Measurements from ENCODE around the gene TM2D3.

The TM2D3 gene

DNA sequence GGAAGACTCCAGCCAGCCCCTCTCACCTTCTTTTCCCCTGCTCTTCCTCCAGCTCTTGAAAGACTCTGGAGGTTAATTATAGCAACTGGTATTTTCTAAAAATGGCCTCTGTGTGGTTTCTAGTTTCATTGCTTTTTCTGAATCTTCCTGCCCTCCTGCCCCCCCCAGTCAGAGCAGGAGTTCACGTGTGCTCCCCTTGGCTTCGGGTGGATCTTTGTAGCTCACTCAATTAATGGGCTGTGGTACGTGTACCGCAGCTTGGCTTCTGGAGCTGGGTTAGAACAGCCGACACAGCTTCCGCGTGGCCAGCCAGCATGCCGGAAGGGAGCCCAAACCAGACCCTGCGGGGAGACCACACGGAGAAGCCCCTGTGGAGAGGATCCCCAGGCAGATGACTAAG lies 31.5 kb downstream of the TM2D3 start:
- DNase-seq, result no peak

DNA sequence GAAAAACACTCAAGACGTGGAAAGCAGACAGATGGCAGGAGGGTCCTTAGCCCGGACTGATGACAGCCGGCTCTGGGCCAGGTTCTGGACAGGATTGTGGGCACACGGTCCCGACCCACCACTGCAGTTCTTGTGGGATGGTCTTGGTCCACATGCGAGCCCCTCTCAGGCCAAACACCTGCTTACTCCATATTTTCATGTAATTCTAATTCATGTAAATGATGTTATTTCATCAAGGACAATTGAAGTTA lies 32.6 kb downstream of the TM2D3 start:
- DNase-seq, result no peak

GRCh38 chr15:101618851-101619614 lies 33.1 kb downstream of the TM2D3 start:
- DNase-seq, result no peak

- no peak for DNase-seq
These were observed 34.1 kb downstream of the TM2D3 start for GRCh38 chr15:101618076-101618475.

GRCh38 chr15:101617390-101617965 lies 34.7 kb downstream of the TM2D3 start:
- no peak for DNase-seq

DNA sequence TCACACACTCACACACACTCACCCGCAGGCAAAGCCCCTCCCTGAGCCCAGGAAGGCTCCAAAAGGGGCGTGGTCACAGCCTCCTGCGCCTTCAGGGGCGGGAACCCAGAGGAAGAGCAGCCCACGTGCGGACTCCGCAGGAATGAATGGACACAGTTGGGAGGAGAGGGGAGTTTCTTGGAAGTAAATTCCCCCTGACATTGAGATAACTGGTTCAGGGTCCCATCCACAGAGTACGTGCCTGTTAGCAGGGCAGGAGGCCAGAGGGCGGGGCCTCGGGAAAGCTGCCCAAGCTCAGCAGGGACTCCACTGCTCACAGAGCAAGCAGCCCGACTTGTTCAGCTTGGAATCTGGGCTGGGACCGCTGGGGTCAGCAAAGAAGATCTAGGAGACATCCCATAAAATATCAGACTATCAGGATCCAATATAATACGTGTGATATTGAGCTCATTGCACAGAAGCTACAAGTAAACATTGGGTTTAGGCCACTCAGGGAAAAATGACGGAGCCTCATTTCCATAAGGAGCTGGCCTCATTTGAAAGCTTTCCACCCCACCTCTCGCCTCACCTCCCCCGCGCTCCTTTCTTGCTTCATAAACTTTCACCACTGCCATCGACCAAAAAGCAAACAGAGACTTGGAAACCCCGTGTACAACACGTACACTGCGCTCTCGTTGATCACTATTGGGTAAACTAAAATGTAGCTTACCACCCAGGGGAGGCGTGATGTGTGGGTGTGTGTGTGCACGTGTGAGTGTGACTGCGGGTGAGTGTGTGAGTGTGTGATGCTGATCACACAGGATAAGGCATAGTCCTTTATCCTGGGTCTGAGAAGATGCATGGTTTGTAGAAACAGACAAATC lies 36.0 kb downstream of the TM2D3 start:
- no peak for DNase-seq

- DNase-seq, result no peak
These were observed 36.7 kb downstream of the TM2D3 start for GRCh38 chr15:101615414-101615985.

DNA sequence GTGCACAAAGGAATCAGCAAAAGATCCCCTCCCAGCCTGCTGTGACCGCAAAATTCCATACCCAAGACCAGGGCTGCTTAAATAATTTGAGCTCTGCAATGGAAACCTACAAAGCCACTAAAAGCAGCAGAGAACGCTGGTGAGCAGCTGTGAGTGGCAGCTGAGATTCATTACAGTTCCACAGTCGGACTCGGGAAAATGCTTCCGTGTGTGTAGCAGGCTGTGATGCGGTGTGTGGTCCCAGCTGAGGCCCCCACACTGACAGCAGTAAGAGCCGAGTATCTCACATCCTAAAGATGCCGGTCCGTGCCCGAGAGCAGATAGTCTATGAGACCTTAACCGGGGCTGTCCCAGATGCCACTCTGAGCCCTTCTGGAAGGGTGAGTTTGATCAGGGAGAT lies 37.4 kb downstream of the TM2D3 start:
- DNase-seq, result no peak

GRCh38 chr15:101614001-101614585 lies 38.1 kb downstream of the TM2D3 start:
- no peak for DNase-seq

GRCh38 chr15:101613130-101614000 lies 38.8 kb downstream of the TM2D3 start:
- no peak for DNase-seq

GRCh38 chr15:101612676-101613075 lies 39.5 kb downstream of the TM2D3 start:
- no peak for DNase-seq

DNA sequence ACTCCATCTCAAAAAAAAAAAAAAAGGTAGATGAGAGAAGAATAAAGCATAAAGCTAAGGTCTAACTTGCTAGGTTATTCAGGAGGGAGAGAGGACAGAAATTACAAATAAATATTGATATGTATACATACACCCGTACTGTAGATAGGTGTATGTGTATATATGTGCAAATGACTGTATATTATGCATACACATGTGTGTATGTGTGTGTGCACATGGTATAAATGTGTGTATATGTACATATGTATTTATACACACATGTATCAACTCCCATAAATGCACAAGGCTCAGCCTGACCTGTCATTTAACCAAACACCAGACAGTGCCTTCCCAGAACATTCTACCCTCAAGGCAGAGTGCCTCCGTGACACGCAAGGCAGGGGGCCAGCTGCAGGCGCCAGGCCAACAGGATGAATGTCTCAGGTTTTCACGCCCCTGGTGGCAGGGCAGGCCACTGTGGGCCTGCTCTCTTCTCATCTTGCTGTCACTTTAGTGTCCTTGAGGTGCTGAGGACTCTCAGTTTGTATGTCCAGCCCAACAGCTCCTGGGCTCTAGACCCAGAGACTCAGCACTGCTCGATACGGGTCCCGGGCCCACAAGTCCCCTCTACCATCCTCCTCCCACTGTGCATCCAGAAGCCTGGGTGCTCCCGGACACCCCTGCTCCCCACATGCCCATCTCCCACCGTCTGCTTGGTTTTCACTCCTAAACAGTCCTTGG lies 40.4 kb downstream of the TM2D3 start:
- no peak for DNase-seq

DNA sequence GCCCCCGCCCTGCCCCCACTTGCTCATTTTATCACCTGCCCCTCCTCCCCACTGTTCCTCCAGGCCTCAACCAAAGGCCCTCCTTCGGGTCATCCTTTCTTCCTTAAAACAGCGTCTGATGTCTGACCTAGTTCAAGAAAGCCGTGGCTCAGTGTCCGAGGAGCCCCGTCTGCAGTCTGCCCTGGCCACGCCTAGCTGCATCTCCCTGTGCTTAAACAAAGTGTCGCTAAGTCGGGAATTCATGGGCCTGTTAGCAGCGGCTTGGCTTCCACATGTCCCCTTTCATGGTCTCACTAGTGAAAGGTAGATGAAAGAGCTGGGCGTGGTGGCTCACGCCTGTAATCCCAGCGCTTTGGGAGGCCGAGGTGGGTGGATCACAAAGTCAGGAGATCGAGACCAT lies 41.2 kb downstream of the TM2D3 start:
- DNase-seq, result no peak

GRCh38 chr15:101610611-101611000 lies 41.6 kb downstream of the TM2D3 start:
- no peak for DNase-seq

GRCh38 chr15:101609742-101610610 lies 42.2 kb downstream of the TM2D3 start:
- no peak for DNase-seq

- DNase-seq, result no peak
These were observed 44.0 kb downstream of the TM2D3 start for GRCh38 chr15:101608201-101608600.

DNA sequence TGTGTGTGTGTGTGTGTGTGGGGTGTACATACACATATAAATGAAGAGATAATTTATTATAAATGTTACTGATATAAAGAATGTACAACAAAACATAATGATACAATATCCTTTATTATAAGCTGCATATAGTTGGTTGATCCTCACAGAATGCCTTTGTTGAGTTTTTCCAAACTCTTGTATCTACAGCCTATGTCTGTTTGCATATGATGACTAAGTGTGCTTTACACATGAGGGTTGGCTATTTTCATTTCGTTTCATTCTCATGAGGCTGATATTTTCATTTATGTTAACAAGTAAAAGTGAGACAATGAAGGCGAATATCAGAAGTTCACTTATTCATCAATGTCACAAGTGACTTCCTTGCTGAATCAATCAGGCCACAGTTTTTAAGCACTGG lies 45.1 kb downstream of the TM2D3 start:
- no peak for DNase-seq

DNA sequence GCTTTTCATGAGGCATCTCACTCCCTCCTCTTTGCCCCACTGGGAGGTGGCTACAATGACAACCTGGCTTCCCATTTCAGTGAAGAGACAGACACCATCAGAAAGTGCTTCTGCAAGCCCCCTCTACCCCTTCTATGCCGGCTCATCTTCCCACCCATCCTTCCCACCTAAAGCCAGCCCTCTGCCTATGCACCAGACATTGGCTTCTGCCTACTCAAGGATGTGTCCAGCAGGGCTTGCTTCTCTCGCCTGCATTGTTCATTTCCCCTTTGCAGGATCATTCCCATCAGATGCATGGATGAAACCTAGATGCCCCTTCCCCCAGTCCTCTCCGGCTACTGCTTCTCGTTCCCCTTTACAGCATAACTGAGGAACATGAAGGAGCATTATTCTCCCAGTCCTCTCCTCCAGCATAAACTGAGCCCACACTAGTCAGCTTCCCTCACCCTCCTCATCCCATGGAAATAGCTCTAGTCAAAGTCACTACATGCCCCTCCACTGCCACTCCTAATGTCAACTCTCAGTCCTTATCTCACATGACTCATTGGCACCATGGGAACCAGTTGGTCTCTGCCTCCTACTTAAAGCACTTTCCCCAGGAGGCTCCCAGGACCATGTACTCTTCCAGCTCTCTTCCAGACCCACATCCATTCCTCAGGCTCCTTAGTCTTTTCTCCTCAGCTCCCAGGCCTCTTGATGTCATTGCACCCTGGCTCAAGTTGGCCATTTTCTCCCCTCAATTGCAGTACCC lies 47.9 kb downstream of the TM2D3 start:
- no peak for DNase-seq

- DNase-seq, result no peak
These were observed 49.4 kb downstream of the TM2D3 start for GRCh38 chr15:101602801-101603200.

GRCh38 chr15:101600035-101600434 lies 52.1 kb downstream of the TM2D3 start:
- no peak for DNase-seq

Data from activated gamma-delta T cell treated with Interleukin-2 at 50 U/mL for 16 hours (primary cell).